Choroid plexus epithelial cell (primary cell): ENCODE measurements around the gene RPUSD4.
A peak's percentile ranks its signal among the peaks of the same experiment; 100 is the strongest.

Experiments
- DNase-seq: peaks from one replicate; pipeline ENCODE4 v3.0.0-alpha.2; 2010; ENCODE audit warnings: low read depth
- H3K4me3 ChIP-seq: 2 replicates; pipeline ENCODE4 v1.5.1; 2011; ENCODE audit warnings: low read depth, mild to moderate bottlenecking, control low read depth, low read length, moderate library complexity
- TF ChIP-seq, protein P1 (sequence below): conservative IDR thresholded peaks from 2 replicates; pipeline ENCODE4 v1.5.1; 2011; ENCODE audit warnings: low read depth, mild to moderate bottlenecking, control low read depth, inconsistent platforms, low read length, moderate library complexity

Gene RPUSD4

GRCh38 chr11:126212089-126212660 is 725 bp upstream of the RPUSD4 start:
- H3K4me3 ChIP-seq = peak overlapping the region; percentile 75
- TF ChIP-seq, protein P1, sequence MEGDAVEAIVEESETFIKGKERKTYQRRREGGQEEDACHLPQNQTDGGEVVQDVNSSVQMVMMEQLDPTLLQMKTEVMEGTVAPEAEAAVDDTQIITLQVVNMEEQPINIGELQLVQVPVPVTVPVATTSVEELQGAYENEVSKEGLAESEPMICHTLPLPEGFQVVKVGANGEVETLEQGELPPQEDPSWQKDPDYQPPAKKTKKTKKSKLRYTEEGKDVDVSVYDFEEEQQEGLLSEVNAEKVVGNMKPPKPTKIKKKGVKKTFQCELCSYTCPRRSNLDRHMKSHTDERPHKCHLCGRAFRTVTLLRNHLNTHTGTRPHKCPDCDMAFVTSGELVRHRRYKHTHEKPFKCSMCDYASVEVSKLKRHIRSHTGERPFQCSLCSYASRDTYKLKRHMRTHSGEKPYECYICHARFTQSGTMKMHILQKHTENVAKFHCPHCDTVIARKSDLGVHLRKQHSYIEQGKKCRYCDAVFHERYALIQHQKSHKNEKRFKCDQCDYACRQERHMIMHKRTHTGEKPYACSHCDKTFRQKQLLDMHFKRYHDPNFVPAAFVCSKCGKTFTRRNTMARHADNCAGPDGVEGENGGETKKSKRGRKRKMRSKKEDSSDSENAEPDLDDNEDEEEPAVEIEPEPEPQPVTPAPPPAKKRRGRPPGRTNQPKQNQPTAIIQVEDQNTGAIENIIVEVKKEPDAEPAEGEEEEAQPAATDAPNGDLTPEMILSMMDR = no peak
- peak; percentile 18 for DNase-seq

DNA sequence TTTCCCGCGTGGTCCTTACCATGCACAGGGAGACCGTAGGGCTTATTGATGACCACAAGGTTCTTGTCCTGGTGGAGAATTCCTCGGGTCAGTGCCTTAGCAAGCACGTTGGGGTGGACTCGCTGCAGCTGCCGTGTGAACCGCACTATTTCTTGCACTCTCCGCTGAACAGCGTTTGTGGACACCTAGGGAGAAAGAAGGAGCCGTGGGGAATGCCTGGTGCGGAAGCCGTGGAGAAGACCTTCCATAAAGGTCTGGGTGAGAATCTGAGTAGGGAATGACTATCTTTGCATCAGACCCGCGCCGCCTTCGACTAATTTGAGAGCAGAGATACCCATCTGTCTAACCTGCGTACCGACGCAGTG is 597 bp downstream of the RPUSD4 start:
- TF ChIP-seq, protein P1 = no peak
- peak; percentile 19 for DNase-seq
- H3K4me3 ChIP-seq = peak overlapping the region; percentile 75

GRCh38 chr11:126207896-126208295 is 3.6 kb downstream of the RPUSD4 start:
- DNase-seq = no peak
- TF ChIP-seq, protein P1 = no peak
- H3K4me3 ChIP-seq = no peak overlapping the region

DNA sequence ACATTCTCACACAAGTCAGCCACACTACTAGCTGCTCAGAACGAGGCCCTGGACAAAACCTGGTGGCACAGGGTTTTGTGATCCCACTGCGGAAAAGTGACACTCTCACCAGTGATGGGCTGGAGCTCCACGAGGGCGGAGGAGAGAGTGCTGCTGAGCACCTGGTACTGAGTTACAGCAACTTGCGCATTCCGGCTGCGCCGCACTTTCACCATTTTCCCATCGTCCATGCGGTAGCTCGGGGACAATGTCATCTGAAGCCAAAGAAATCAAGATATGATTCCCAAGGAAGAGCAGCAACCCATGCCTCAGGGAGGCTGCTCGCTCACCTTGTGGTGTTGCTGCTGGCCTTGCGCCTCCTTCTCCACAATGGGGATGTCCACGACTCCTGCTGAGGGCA is 6.1 kb downstream of the RPUSD4 start:
- no peak for DNase-seq
- TF ChIP-seq, protein P1 = no peak
- H3K4me3 ChIP-seq = no peak overlapping the region

DNA sequence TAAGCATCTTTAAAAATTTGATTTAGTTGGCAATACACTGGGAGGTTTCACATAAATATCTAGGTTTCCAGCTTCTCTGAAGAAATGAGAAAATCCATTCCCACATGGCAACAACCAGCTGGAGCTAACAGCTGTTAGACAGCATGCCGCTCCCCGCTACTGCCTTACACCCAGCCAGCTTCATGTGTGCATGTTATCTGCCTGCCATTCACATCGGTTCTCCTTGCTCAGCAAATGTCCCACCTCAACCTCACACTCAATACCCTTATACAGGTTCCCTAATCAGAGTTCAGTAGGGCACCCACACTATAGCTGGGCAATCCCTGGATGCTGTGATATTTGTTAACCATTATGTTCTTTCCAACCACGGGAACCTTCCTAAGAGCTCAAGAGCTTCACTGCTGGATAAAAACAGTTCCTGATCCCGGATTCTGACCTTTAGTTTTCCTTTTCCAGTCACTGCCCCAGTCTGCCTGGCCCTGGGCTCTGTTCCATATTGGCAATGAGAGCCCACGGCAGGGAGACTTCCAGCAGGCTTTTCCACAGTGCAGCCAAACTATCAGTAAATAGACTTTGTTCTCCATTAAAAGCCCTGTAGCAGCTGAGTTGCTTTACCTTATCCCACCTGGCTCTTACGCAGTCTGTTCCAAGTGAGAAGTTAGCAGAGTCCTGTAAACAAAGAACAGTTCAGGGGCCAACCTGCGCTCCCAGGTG is 8.6 kb downstream of the RPUSD4 start:
- no peak overlapping the region for H3K4me3 ChIP-seq
- TF ChIP-seq, protein P1 = no peak
- DNase-seq = no peak

GRCh38 chr11:126198648-126199047 is 12.8 kb downstream of the RPUSD4 start:
- DNase-seq = no peak
- no peak overlapping the region for H3K4me3 ChIP-seq
- TF ChIP-seq, protein P1 = no peak
